Measurements from ENCODE around the gene PIK3CB. TPM values are rescaled to one million over a fixed set of nuclear protein-coding genes. Genes with fewer than 3 reads are reported as not detected.

Gene PIK3CB
- total RNA-seq, 1 donor from 2014 or later = 14.2 TPM

GRCh38 chr3:138646008-138646407 is 188.7 kb downstream of the PIK3CB start:
- H3K4me3 Mint-ChIP-seq (ENCODE audit: unreplicated experiment) = no peak overlapping the region
- TF ChIP-seq, protein P1, sequence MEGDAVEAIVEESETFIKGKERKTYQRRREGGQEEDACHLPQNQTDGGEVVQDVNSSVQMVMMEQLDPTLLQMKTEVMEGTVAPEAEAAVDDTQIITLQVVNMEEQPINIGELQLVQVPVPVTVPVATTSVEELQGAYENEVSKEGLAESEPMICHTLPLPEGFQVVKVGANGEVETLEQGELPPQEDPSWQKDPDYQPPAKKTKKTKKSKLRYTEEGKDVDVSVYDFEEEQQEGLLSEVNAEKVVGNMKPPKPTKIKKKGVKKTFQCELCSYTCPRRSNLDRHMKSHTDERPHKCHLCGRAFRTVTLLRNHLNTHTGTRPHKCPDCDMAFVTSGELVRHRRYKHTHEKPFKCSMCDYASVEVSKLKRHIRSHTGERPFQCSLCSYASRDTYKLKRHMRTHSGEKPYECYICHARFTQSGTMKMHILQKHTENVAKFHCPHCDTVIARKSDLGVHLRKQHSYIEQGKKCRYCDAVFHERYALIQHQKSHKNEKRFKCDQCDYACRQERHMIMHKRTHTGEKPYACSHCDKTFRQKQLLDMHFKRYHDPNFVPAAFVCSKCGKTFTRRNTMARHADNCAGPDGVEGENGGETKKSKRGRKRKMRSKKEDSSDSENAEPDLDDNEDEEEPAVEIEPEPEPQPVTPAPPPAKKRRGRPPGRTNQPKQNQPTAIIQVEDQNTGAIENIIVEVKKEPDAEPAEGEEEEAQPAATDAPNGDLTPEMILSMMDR (IDR thresholded peaks at IDR 0.05; ENCODE audit: partially characterized antibody, unreplicated experiment) = no peak
- no peak overlapping the region for H3K27ac Mint-ChIP-seq (ENCODE audit: unreplicated experiment)
- no peak for DNase-seq
- H3K36me3 Mint-ChIP-seq (ENCODE audit: unreplicated experiment) = peaks cover 45% of the 10 kb centered on the region
- H3K9me3 Mint-ChIP-seq (ENCODE audit: unreplicated experiment) = peaks cover 27% of the 10 kb centered on the region
- H3K27me3 Mint-ChIP-seq (ENCODE audit: unreplicated experiment) = peaks cover 4% of the 10 kb centered on the region
- H3K4me1 Mint-ChIP-seq (ENCODE audit: low read depth, unreplicated experiment) = no peaks in the 10 kb centered on the region

DNA sequence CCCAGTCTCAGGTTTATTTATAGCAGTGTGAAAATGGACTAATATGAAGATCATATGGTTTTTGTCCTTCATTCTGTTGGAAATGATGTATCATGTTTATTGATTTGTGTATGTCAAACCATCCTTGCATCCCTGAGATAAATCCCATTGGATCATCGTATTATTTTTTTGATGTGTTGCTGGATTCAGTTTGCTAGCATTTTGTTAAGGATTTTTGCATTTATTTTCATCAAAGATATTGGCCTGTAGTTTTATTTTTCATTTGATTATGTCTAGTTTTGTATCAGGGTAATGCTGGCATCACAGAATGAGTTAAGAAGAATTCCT is 191.8 kb downstream of the PIK3CB start:
- Mint-ChIP-seq H3K9me3 (ENCODE audit: unreplicated experiment) (peaks cover 25% of the 10 kb centered on the region), H3K36me3 (ENCODE audit: unreplicated experiment) (peaks cover 31% of the 10 kb centered on the region), H3K27ac (ENCODE audit: unreplicated experiment) (no peak overlapping the region), H3K4me3 (ENCODE audit: unreplicated experiment) (no peak overlapping the region), H3K27me3 (ENCODE audit: unreplicated experiment) (peaks cover 2% of the 10 kb centered on the region), H3K4me1 (ENCODE audit: low read depth, unreplicated experiment) (no peaks in the 10 kb centered on the region)
- DNase-seq = no peak
- TF ChIP-seq, protein P1 (IDR thresholded peaks at IDR 0.05; ENCODE audit: partially characterized antibody, unreplicated experiment) = no peak

DNA sequence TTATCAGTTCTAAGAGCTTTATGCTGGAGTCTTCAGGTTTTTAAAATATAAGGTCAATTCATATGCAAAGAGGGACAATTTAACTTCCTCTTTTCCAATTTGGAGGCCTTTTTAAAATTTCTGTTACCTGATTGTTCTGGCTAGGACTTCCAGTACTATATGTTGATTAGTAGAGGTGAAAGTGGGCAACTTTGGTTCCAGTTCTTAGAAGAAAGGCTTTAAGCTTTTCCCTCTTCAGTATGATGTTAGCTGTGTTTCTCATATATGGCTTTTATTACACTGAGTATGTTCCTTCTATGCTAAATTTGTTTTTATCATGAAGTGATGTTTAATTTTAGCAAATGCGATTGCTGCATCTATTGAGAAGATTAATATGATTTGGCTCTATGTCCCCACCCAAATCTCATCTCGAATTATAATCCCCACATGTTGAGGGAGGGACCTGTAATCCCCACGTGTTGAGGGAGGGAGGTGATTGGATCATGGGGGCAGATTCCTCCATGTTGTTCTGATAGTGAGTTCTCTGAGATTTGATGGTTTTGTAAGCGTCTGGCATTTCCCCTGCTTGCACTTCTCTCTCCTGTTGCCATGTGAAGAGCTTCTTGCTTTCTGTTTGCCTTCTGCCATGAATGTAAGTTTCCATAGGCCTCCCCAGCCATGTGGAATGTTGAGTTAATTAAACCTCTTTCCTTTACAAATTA is 192.4 kb downstream of the PIK3CB start:
- Mint-ChIP-seq H3K4me3 (ENCODE audit: unreplicated experiment) (no peak overlapping the region), H3K36me3 (ENCODE audit: unreplicated experiment) (peaks cover 28% of the 10 kb centered on the region), H3K4me1 (ENCODE audit: low read depth, unreplicated experiment) (no peaks in the 10 kb centered on the region), H3K9me3 (ENCODE audit: unreplicated experiment) (peaks cover 23% of the 10 kb centered on the region), H3K27me3 (ENCODE audit: unreplicated experiment) (peaks cover 3% of the 10 kb centered on the region), H3K27ac (ENCODE audit: unreplicated experiment) (no peak overlapping the region)
- no peak for DNase-seq
- TF ChIP-seq, protein P1 (IDR thresholded peaks at IDR 0.05; ENCODE audit: partially characterized antibody, unreplicated experiment) = no peak

DNA sequence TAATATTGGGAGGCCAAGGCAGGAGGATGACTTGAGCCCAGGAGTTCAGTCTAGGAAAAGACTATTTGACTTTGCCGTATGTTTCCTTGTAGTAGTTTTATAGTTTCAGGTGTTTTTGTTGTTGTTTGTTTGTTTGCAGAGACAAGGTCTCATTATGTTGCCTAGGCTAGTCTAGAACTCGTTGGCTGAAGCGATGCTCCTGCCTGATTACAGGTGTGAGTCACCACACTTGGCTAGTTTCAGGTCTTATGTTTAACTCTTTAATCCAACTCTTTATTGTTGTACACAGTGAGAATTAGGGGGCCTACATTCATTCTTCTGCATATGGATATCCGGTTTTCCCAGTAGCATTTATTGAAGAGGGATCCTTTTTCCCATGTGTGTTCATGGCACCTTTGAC is 194.2 kb downstream of the PIK3CB start:
- no peak for DNase-seq
- H3K36me3 Mint-ChIP-seq (ENCODE audit: unreplicated experiment) = peaks cover 14% of the 10 kb centered on the region
- TF ChIP-seq, protein P1 (IDR thresholded peaks at IDR 0.05; ENCODE audit: partially characterized antibody, unreplicated experiment) = no peak
- peaks cover 3% of the 10 kb centered on the region for H3K27me3 Mint-ChIP-seq (ENCODE audit: unreplicated experiment)
- H3K4me1 Mint-ChIP-seq (ENCODE audit: low read depth, unreplicated experiment) = no peaks in the 10 kb centered on the region
- H3K4me3 Mint-ChIP-seq (ENCODE audit: unreplicated experiment) = no peak overlapping the region
- H3K9me3 Mint-ChIP-seq (ENCODE audit: unreplicated experiment) = peaks cover 18% of the 10 kb centered on the region
- no peak overlapping the region for H3K27ac Mint-ChIP-seq (ENCODE audit: unreplicated experiment)

DNA sequence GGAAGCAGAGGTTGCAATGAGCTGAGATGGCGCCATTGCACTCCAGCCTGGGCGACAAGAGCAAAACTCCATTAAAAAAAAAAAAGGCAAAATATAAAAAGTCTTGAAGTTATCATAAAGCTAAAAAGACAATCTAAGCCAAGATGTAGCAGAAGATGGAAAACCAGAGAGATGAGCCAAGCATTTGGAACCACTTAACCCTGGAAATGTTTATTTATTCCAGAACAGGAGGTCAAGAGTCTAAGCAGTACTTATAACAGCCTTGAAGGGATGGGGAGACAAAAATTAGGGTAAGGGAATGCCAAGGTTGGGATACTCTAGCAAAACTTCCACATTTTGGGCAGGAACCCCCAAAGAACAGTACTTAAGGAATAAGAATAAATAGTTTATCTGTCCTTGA is 196.1 kb downstream of the PIK3CB start:
- Mint-ChIP-seq H3K27ac (ENCODE audit: unreplicated experiment) (no peak overlapping the region), H3K27me3 (ENCODE audit: unreplicated experiment) (peaks cover 3% of the 10 kb centered on the region), H3K36me3 (ENCODE audit: unreplicated experiment) (peaks cover 10% of the 10 kb centered on the region), H3K9me3 (ENCODE audit: unreplicated experiment) (peaks cover 13% of the 10 kb centered on the region), H3K4me1 (ENCODE audit: low read depth, unreplicated experiment) (no peaks in the 10 kb centered on the region), H3K4me3 (ENCODE audit: unreplicated experiment) (no peak overlapping the region)
- no peak for DNase-seq
- TF ChIP-seq, protein P1 (IDR thresholded peaks at IDR 0.05; ENCODE audit: partially characterized antibody, unreplicated experiment) = no peak
